A549 (cell line): ENCODE data around the gene FOXJ2. TPM values are rescaled to one million over a fixed set of nuclear protein-coding genes. Genes with fewer than 3 reads are reported as not detected.

ENCODE experiments used
- ATAC-seq, 2 experiments: fragments of 200-7000 bp in 1 of 2; fragments of >200 bp in 1 of 2; cut with Nextera tagmentation in 1 of 2; cut with Tn5 transposase in 1 of 2; 3 replicates each; pipeline versions ENCODE4 v1.8.0 to v1.9.1; 2018 to 2020; ENCODE audit warnings: mild to moderate bottlenecking in 1 of 2, moderate library complexity in 1 of 2
- CTCF ChIA-PET: fragments of 300-600 bp; sonication (Branson Sonifier 250); formaldehyde crosslinking; extraction: SDS; loops from one replicate; lab custom pipeline; 2021; ENCODE audit warnings: antibody characterized with exemption, inconsistent platforms; lab: Yijun Ruan, JAX
- POLR2A ChIA-PET: fragments of 350-600 bp; formaldehyde crosslinking; extraction: SDS; loops from one replicate; lab custom pipeline; 2021; ENCODE audit warnings: antibody characterized with exemption, inconsistent platforms; lab: Yijun Ruan, JAX
- DNase-seq, 2 experiments: peaks; one replicate each; pipeline versions ENCODE4 v3.0.0 to v3.0.0-alpha.2; 2011 to 2016; ENCODE audit warnings: low read depth in 1 of 2, low spot score in 1 of 2
- FAIRE-seq: peaks from 2 replicates; lab custom pipeline; 2011; peaks lifted over from hg19 to GRCh38; lab: Jason Lieb, UNC
- H3K27ac ChIP-seq, 2 experiments: fragments of >200 bp; sonication (Bioruptor Twin); formaldehyde crosslinking; 3 replicates each; pipeline ENCODE4 v1.5.1; 2016 to 2017
- H3K4me1 ChIP-seq: fragments of >200 bp; sonication (Bioruptor Twin); formaldehyde crosslinking; 3 replicates; pipeline ENCODE4 v1.6.1; 2016
- H3K4me2 ChIP-seq: fragments of >200 bp; sonication (Bioruptor Twin); formaldehyde crosslinking; 3 replicates; pipeline ENCODE4 v1.6.1; 2016
- H3K4me3 ChIP-seq: fragments of >200 bp; sonication (Bioruptor Twin); formaldehyde crosslinking; 3 replicates; pipeline ENCODE4 v1.5.1; 2016
- H3K9me3 ChIP-seq: fragments of >200 bp; sonication (Bioruptor Twin); formaldehyde crosslinking; 3 replicates; pipeline ENCODE4 v1.6.1; 2016
- CBX2 ChIP-seq: fragments of 200-600 bp; sonication (generic); IDR thresholded peaks from 2 replicates; pipeline ENCODE4 v1.6.1; 2016; ENCODE audit warnings: low read depth, mild to moderate bottlenecking, borderline replicate concordance
- CBX8 ChIP-seq: fragments of 200-600 bp; sonication (generic); IDR thresholded peaks from 2 replicates; pipeline ENCODE4 v1.6.1; 2016
- CHD2 ChIP-seq: fragments of 150-350 bp; IDR thresholded peaks from 2 replicates; pipeline ENCODE4 v1.6.1; 2014; ENCODE audit warnings: low read length; ENCODE audit not compliant: partially characterized antibody
- CHD4 ChIP-seq: fragments of 200-600 bp; sonication (generic); IDR thresholded peaks from 2 replicates; pipeline ENCODE4 v1.6.1; 2016; ENCODE audit warnings: antibody characterized with exemption, mild to moderate bottlenecking, borderline replicate concordance
- HDAC2 ChIP-seq: fragments of 200-600 bp; sonication (generic); IDR thresholded peaks from 2 replicates; pipeline ENCODE4 v1.6.1; 2016
- HEYL ChIP-seq: fragments of 250-450 bp; sonication (Bioruptor Pico); IDR thresholded peaks from 2 replicates; pipeline ENCODE4 v1.8.0; 2021; ENCODE audit warnings: mild to moderate bottlenecking, moderate library complexity
- HOXB13 ChIP-seq: fragments of 250-450 bp; sonication (Bioruptor Pico); IDR thresholded peaks from 2 replicates; pipeline ENCODE4 v1.5.0; 2020; ENCODE audit warnings: low read depth, mild to moderate bottlenecking, moderate library complexity
- JUN ChIP-seq, 2 experiments: fragments of >200 bp; sonication (Bioruptor Twin); formaldehyde crosslinking; IDR thresholded peaks; 2 replicates in 1 of 2; 3 replicates in 1 of 2; pipeline ENCODE4 v1.6.1; 2016 to 2017
- MAZ ChIP-seq: fragments of 150-350 bp; IDR thresholded peaks from 2 replicates; pipeline ENCODE4 v1.6.1; 2014; ENCODE audit warnings: antibody characterized with exemption, low read depth, low read length, borderline replicate concordance
- NPAS2 ChIP-seq: fragments of 250-450 bp; sonication (Bioruptor Pico); IDR thresholded peaks from 2 replicates; pipeline ENCODE4 v1.8.0; 2022; ENCODE audit warnings: mild to moderate bottlenecking, moderate library complexity, borderline replicate concordance
- POLR2A ChIP-seq: IDR thresholded peaks from 2 replicates; pipeline ENCODE4 v1.6.1; 2012; ENCODE audit warnings: mild to moderate bottlenecking, low read length
- RCOR1 ChIP-seq: fragments of 150-350 bp; IDR thresholded peaks from 2 replicates; pipeline ENCODE4 v1.6.1; 2014; ENCODE audit warnings: antibody characterized with exemption, low read length, low read depth
- TFCP2L1 ChIP-seq: fragments of 250-450 bp; sonication (Bioruptor Pico); IDR thresholded peaks from 2 replicates; pipeline ENCODE4 v1.5.0; 2021; ENCODE audit warnings: mild to moderate bottlenecking
- WGBS: methylation state at CpG from one replicate; pipeline ENCODE4 v1.1.6; 2017; ENCODE audit errors: missing lambda C conversion rate; 5-methylcytosine and 5-hydroxymethylcytosine counted together
- polyA plus RNA-seq, 4 experiments: library from polyadenylated mRNA; depleted of rRNA in 3 of 4; stranded (reverse); fragments of >200 nt; fragmentation: RNase III in 1 of 4; extraction: RNeasy Plus Mini Kit Qiagen cat#74134 plus additional on column Dnase treatment in 1 of 4; gene quantifications; 2 replicates in 3 of 4; 3 replicates in 1 of 4; pipeline ENCODE4 v1.2.3, GENCODE V29; 2011 to 2017
- TF ChIP-seq, protein P1 (sequence below): IDR thresholded peaks from 2 replicates; pipeline ENCODE4 v1.6.1; 2012; ENCODE audit warnings: low read depth, borderline replicate concordance
- TF ChIP-seq, protein P2 (sequence below): fragments of 250-450 bp; sonication (Bioruptor Pico); IDR thresholded peaks from 2 replicates; pipeline ENCODE4 v1.5.0; 2021; ENCODE audit warnings: mild to moderate bottlenecking, moderate library complexity, borderline replicate concordance
- TF ChIP-seq, protein P3 (sequence below): fragments of 250-450 bp; sonication (Bioruptor Pico); IDR thresholded peaks from 2 replicates; pipeline ENCODE4 v1.5.0; 2020; ENCODE audit warnings: low read depth, mild to moderate bottlenecking, moderate library complexity
- TF ChIP-seq, protein P4 (sequence below): fragments of 200-600 bp; sonication (generic); IDR thresholded peaks from 2 replicates; pipeline ENCODE4 v1.6.1; 2016; ENCODE audit warnings: antibody characterized with exemption, mild to moderate bottlenecking, moderate library complexity
- TF ChIP-seq, protein P5 (sequence below): fragments of >200 bp; sonication (Bioruptor Twin); formaldehyde crosslinking; IDR thresholded peaks from 3 replicates; pipeline ENCODE4 v1.6.1; 2016

FOXJ2 gene
- polyA plus RNA-seq, 2 of the 4 experiments (the other 2 are of a cell fraction), result 7.0 to 7.4 TPM

DNA sequence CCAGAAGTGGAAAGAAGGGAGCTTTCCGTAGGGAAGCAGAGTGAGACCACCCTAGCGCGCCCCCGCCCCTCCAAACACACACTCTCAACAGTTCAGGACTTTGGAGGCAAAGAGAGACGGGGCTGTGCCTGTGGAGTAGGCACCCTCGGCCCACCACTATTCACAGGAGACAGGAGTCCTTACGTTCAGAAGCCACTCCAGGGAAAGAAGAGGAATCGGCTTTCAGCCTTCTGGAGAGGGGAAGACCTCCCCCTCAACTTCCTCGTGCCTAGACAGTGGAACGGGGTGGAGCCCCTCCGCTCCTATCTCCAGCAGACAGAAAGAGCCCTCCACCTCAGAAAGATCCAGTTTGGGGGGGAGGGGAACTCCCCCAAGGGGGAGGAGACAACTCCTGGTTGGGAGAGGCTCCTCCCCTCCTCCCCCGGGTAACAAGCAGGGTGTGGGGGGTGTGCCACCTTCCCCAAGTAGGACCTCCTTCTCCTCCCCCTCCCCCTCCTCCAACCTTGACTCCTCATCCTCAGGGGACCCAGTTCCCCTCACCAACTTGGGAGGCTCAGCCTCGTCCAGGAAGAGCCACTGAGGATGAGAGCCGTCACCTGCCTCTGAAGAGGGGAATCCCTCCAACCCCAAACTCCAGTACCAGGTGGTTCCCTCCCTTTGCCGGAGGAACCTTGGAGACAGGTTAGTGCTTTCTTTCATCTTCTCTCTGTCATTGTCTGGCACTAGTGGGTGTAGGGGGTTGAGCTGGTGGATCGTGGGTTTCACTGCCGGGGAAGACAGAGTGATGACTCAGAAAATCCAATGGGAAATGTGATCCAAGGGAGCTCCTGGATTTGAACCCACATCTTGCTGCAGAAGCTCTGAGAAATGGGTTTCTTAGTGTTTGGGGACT is 883 bp downstream of the FOXJ2 start:
- H3K9me3 ChIP-seq, result no peaks in the 10 kb centered on the region
- WGBS, result 19% methylated on average over 16 of the region's 17 CpGs
- peak overlapping the region; percentile 81 to 94 for H3K27ac ChIP-seq
- H3K4me2 ChIP-seq, result peak overlapping the region; percentile 90
- peak; percentile 60 to 68 for DNase-seq
- peak overlapping the region; percentile 70 for H3K4me3 ChIP-seq
- peaks cover 27% of the 10 kb centered on the region for H3K4me1 ChIP-seq
- ChIA-PET CTCF (interaction anchor here (0.9 to 3.5 kb wide), 5 partner anchors 12 to 201 kb away, joined by 3 to 30 read pairs (median 4); no protein-coding TSS in a partner anchor), POLR2A (no interaction called here)
- no peak for FAIRE-seq
- ATAC-seq, result peak; percentile 54 to 72; a peak in 5 of 6 replicates
- TF ChIP-seq TFCP2L1 (CRISPR knock-in tag) (no peak), POLR2A (peak; percentile 32; the same call in 1 of the 2 replicates), CHD2 (no peak), CBX2 (no peak)
- TF ChIP-seq, protein P1, sequence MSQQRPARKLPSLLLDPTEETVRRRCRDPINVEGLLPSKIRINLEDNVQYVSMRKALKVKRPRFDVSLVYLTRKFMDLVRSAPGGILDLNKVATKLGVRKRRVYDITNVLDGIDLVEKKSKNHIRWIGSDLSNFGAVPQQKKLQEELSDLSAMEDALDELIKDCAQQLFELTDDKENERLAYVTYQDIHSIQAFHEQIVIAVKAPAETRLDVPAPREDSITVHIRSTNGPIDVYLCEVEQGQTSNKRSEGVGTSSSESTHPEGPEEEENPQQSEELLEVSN, result no peak

DNA sequence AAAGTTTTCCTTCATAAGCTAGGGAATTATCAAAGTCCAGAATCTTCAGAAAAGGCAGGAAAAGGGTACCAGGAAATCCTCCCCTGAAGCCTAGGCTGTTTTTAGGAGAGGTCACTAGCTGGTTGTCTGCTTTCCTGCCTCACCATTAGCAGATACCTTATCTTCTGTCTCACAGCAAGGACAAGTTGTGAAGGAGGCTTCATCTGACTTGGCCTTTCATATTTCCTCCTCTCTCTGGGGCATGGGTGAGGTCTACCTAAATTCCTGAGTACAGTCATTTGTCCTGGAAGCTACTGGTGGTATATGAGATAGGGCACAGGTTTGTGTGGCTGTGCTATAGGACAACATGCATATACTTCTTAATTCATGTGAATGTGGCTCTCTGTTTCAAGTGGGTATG is 2.3 kb downstream of the FOXJ2 start:
- Histone ChIP-seq H3K9me3 (no peaks in the 10 kb centered on the region), H3K27ac (no peak overlapping the region), H3K4me1 (peaks cover 31% of the 10 kb centered on the region), H3K4me3 (no peak overlapping the region), H3K4me2 (peak overlapping the region; percentile 90; the same call in 2 of the 3 replicates)
- no peak for DNase-seq
- POLR2A ChIA-PET, result interaction anchor here (1.7 kb wide), 1 partner anchor 8 kb away, joined by 4 read pairs; no protein-coding TSS in a partner anchor
- no peak for TF ChIP-seq MAZ
- TF ChIP-seq, protein P2, sequence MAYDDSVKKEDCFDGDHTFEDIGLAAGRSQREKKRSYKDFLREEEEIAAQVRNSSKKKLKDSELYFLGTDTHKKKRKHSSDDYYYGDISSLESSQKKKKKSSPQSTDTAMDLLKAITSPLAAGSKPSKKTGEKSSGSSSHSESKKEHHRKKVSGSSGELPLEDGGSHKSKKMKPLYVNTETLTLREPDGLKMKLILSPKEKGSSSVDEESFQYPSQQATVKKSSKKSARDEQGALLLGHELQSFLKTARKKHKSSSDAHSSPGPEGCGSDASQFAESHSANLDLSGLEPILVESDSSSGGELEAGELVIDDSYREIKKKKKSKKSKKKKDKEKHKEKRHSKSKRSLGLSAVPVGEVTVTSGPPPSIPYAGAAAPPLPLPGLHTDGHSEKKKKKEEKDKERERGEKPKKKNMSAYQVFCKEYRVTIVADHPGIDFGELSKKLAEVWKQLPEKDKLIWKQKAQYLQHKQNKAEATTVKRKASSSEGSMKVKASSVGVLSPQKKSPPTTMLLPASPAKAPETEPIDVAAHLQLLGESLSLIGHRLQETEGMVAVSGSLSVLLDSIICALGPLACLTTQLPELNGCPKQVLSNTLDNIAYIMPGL (CRISPR knock-in tag), result no peak
- no peak for ATAC-seq
- no peak for FAIRE-seq
- CTCF ChIA-PET, result interaction anchor here (0.7 to 3.5 kb wide), 2 partner anchors 11 to 203 kb away, joined by 3 to 30 read pairs; no protein-coding TSS in a partner anchor

DNA sequence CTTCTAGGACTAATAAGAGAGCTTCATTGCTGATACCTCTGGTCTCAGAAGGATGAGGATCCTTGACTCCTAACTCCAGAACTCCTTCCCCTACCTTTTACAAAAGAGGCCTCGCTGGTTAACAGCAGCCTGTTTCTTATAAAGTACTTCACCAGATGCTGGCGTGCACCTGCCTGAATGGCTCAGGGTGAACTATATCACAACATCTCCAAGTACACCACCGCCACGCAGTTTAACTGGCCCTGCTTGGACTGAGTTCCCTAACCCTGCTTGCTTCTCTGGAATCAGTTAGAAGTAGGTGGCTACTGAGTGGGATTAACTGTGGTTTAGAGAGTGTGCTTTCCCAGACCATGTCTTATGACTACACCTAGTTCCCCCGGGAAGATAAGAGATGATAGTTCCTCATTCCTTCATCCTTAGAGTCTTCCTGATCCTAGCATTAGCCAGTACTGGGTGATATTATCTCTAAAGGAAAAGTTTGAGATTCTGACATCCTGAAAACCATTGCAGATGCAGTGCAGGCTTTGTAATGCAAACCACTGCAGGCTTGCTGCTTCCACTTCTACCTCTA is 3.0 kb downstream of the FOXJ2 start:
- ChIA-PET POLR2A (interaction anchor here (1.7 kb wide), 1 partner anchor 8 kb away, joined by 4 read pairs; no protein-coding TSS in a partner anchor), CTCF (interaction anchor here (0.6 to 3.5 kb wide), 4 partner anchors 10 to 661 kb away, joined by 3 to 30 read pairs (median 4); partner anchors contain the start of gene SLC2A3)
- 87% methylated on average over 5 of the region's 5 CpGs for whole genome bisulfite sequencing

More for the DNA sequence above, 3.0 kb downstream of the FOXJ2 start:
- ATAC-seq (no peak), FAIRE-seq (no peak), DNase-seq (no peak)
- Histone ChIP-seq H3K4me1 (peaks cover 31% of the 10 kb centered on the region), H3K9me3 (no peaks in the 10 kb centered on the region)
- TF ChIP-seq CHD4 (no peak), RCOR1 (no peak), MAZ (no peak), JUN (IDR thresholded peaks at IDR 0.05) (no peak), HOXB13 (CRISPR knock-in tag) (no peak), CBX8 (no peak), NPAS2 (no peak), CHD2 (no peak), HEYL (CRISPR knock-in tag) (no peak), HDAC2 (no peak)
- TF ChIP-seq, protein P3, sequence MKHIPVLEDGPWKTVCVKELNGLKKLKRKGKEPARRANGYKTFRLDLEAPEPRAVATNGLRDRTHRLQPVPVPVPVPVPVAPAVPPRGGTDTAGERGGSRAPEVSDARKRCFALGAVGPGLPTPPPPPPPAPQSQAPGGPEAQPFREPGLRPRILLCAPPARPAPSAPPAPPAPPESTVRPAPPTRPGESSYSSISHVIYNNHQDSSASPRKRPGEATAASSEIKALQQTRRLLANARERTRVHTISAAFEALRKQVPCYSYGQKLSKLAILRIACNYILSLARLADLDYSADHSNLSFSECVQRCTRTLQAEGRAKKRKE (CRISPR knock-in tag), result no peak
- TF ChIP-seq, protein P4, sequence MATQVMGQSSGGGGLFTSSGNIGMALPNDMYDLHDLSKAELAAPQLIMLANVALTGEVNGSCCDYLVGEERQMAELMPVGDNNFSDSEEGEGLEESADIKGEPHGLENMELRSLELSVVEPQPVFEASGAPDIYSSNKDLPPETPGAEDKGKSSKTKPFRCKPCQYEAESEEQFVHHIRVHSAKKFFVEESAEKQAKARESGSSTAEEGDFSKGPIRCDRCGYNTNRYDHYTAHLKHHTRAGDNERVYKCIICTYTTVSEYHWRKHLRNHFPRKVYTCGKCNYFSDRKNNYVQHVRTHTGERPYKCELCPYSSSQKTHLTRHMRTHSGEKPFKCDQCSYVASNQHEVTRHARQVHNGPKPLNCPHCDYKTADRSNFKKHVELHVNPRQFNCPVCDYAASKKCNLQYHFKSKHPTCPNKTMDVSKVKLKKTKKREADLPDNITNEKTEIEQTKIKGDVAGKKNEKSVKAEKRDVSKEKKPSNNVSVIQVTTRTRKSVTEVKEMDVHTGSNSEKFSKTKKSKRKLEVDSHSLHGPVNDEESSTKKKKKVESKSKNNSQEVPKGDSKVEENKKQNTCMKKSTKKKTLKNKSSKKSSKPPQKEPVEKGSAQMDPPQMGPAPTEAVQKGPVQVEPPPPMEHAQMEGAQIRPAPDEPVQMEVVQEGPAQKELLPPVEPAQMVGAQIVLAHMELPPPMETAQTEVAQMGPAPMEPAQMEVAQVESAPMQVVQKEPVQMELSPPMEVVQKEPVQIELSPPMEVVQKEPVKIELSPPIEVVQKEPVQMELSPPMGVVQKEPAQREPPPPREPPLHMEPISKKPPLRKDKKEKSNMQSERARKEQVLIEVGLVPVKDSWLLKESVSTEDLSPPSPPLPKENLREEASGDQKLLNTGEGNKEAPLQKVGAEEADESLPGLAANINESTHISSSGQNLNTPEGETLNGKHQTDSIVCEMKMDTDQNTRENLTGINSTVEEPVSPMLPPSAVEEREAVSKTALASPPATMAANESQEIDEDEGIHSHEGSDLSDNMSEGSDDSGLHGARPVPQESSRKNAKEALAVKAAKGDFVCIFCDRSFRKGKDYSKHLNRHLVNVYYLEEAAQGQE, result no peak
- TF ChIP-seq, protein P5, sequence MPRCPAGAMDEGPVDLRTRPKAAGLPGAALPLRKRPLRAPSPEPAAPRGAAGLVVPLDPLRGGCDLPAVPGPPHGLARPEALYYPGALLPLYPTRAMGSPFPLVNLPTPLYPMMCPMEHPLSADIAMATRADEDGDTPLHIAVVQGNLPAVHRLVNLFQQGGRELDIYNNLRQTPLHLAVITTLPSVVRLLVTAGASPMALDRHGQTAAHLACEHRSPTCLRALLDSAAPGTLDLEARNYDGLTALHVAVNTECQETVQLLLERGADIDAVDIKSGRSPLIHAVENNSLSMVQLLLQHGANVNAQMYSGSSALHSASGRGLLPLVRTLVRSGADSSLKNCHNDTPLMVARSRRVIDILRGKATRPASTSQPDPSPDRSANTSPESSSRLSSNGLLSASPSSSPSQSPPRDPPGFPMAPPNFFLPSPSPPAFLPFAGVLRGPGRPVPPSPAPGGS, result no peak
- TF ChIP-seq, protein P1, result no peak
- TF ChIP-seq, all 56 proteins: peak for 0
- no peak overlapping the region for H3K4me2 ChIP-seq
- H3K4me3 ChIP-seq, result no peak overlapping the region
- H3K27ac ChIP-seq, result no peak overlapping the region
